Activated naive CD4-positive, alpha-beta T cell (primary cell): Measurements from ENCODE around the gene FIZ1.

Experiments used
- DNase-seq, 4 experiments: peaks; one replicate each; lab custom pipeline; 2025; lab: John Stamatoyannopoulos, UW

Gene FIZ1

DNA sequence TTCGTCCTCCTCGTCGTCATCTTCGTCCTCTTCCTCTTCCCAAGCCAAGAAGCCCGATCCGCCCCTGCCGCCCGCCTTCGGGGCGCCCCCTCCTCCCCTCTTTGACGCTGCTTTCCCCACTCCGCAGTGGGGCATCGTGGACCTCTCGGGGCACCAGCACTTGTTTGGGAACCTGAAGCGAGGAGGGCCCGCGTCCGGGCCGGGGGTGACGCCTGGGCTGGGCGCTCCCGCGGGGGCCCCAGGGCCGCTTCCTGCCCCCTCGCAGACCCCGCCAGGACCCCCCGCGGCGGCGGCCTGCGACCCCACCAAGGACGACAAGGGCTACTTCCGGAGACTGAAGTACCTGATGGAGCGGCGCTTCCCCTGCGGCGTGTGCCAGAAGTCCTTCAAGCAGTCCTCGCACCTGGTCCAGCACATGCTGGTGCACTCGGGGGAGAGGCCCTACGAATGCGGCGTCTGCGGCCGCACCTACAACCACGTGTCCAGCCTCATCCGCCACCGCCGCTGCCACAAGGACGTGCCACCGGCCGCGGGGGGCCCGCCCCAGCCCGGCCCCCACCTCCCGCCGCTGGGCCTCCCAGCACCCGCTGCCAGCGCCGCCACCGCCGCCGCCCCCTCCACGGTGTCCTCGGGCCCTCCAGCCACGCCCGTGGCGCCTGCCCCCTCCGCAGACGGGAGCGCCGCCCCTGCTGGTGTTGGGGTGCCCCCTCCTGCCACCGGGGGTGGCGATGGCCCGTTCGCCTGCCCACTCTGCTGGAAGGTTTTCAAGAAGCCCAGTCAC is 14.8 kb upstream of the FIZ1 start:
- no peak for DNase-seq

DNA sequence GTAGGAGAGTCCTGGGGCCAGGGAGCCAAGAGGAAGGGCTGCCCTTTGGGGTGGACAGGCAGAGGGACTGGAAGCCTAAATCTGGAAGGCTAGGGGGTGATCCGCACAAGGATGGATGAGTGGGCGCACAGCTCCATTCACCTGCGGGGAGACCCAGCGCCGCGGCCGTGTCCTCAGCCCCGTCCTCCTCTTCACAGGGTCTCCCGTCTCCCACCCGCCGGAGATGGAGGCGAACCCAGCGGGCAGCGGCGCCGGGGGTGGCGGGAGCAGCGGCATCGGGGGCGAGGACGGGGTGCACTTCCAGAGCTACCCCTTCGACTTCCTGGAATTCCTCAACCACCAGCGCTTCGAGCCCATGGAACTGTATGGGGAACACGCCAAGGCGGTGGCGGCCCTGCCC is 14.1 kb upstream of the FIZ1 start:
- DNase-seq: no peak

DNA sequence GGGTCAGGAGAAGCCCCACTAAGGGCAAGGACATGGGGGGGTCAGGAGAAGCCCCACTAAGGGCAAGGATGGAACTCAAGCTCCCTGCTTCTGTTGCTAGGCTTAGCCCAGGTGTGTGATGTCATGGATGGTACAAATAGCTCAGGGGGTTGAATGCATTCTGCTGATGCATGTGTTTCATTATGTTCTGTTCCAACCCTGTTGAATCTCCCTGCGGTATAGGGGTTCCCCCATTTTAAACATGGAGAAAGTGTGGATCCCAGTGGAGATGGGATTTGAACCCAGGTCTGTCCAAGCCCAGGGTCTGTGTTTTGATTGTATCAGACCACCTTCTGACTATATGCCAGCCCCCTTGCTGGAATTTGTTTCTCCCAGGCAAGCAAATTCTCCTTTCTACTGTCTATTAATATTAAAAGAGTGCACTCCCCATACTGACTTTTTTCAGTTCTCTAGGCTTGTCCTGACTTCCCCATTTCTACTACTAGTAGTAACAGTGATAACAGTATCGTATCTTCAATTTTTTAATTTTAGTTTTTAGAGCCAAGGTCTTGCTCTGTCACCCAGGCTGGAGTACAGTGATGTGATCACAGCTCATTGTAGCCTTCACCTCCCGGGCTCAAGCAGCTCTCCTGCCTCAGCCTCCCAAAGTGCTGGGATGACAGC is 12.8 kb upstream of the FIZ1 start:
- DNase-seq: no peak

DNA sequence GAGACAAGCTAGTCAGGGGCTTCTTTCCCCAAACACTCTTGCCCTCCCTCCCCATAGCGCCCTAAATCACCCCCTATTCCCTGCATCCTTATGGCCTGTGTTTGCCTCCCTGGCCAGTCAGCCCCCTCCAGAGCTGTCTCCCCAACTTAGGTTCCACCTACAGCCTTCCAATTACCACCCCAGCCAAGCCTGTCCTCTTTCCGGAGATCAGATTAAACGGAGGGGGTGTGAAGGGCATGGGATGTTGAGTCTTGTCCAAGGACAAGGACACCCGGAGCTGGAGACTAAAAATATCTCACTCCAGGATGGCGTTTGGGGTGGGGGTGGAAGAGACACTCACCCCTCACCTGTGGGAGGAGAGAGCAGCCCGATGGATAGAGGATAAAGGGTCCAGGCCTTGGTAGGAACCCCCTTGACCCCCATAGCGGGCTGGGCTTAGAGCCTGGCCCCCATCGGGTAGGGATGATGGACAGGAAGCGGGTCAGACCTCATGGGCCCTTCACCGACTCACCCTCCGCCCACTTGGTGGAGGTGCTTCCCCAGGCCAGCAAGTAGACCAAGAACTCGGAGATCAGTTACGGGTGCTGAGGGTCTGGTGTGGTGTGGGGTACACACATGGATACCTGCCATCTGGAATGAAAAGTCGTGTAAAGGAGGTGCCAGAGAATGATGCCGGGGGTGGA is 12.1 kb upstream of the FIZ1 start:
- DNase-seq: no peak

DNA sequence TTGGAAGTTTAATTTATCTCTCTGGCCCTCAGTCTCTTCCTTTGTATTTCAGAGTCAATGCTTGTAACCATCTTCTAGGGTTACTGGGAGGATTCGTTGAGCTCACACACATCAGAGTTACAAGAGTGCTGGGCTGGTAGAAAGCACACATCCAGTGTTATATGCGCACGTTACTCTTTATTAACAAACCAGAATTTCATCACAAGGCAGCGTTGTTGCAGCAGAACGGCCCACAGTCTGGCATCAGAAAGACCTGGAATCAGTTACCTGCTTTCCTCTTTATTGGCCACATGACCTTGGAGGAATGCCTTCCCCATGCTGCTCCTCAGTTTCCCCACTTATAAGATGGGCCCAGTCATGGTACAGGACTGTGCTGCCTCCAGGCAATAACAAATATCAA is 10.0 kb upstream of the FIZ1 start:
- no peak for DNase-seq

DNA sequence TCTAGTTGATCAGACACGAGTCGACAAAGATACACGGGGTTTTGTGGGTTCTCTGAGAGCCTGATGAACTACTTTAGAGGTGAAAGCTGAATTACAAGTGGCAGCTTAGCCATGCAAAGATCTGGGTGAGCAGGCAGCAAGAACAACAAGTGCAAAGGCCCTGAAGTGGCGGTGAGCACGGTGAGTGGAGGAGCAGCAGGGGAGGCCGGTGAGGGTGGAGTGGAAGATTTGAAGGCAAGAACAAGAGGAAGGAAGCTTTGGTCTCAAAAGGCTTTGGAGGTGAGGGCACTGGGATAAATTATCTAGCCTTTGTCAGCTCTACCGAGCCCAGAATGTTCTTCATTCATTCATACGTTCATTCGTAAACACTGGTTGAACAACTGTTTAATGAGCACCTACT is 7.5 kb upstream of the FIZ1 start:
- no peak for DNase-seq

DNA sequence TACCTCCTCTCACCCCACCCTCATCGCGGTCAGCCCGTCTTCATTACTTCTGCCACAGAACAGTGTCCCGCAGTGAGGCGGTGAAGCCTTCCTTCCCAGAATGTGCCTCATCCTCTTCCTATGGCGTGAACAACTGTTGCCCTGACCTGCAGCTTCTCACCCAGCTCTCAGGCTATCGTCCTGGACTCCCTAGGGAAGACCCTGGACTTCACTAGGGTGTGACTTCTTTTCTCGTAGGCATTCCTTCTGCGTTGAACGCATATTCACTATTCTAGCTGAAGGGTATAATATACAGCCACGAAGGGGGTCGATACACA is 7.1 kb upstream of the FIZ1 start:
- DNase-seq: no peak

DNA sequence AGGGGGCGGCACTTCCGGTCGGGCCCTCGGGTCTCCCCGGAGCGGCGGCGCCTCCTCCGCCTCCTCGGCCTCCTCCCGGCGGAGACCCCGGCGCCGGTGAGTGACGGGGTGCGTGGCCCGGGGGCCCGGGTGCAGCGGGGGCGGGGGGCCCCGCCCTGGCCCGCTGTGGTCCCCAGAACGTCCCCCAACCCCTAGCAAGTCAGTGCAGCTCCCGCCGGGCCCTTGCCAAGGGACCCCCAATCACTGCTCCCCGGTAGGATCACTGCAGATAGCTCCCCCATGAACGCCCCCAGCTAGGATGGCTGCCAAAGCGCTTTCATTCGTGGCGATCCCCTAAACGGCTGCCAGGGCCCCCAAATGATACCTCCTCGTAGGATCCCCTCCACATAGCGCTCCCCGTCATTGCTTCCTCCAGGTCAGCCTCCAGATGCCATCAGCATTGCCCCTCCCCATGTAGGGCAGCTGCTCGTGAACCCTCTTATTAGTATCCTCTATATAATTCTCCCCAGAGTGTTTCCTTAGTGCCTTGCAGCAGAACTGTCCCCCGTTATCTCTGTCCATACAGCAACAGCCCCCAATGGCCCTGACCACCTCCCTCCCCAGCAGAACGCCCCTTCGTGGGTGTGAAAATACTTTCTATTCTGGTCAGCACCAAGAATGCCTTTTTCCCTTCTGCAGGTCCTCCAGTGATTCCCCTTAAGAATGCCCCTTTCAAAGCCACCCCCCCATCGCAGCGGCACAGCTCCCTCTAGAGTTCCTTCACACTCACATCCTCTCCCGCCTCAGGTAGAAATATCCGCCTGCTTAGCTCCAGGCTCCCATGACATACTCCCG is 6.5 kb upstream of the FIZ1 start, which contains the start of gene ZNF865:
ZNF865 (plus strand) TSS at position 11 of the 834 bp plus-strand sequence. CDS start 7,972 bp downstream, outside the sequence.
- peak in 2 of 4 experiments; percentile 42 to 57 for DNase-seq

DNA sequence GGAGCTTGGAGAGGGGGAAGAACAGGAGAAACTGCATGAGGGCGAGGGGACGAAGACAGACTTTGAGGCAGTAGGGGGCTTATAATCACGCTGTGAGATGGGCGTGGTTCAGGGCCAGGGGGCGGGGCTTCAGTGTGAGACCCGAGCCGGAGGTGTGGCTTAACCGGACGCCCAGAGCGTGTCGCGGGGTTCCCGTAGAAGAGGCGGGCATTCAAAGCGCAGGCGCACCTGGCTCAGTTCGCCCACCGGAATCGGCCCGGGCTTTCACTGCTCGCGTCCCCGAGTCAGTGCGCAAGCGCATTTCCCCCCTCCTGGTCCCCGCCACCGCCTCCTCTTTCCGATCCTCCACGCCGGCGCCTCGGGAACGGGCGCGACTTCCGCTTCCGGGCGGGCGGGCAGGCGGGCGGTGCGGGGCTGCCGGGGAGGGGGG is 5.9 kb upstream of the FIZ1 start:
- DNase-seq: peak; percentile 94 to 98 (median 96)

DNA sequence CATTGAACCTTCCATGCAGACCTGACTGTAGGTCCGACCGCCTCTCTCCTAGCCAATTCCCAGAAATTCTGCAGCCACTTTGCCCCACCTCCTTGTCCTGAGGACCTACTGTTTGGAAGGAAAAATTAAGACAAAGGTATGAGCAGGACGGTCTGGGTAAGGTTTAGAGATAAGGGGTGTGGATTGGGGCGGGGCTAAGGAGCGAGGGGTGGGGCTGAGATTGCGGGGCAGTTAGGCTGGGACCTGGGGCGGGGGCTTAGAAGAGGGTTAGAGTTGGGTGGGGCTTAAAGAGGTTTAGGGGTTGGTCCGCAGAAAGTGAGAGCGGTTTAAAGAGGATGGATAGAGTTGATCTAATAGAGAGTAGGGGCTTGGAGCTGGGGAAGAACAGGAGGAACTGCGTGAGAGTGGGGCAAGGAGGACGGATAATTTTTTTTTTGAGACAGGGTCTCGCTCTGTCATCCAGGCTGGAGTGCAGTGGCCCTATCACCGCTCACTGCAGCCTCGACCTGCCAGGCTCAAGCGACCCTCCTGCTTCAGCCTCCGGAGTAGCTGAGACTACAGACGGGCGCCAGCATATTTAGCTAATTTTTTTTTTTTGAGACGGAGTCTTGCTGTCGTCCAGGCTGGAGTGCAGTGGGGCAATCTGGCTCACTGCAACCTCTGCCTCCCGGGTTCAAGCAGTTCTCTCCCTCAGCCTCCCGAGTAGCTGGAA is 4.4 kb upstream of the FIZ1 start:
- no peak for DNase-seq

DNA sequence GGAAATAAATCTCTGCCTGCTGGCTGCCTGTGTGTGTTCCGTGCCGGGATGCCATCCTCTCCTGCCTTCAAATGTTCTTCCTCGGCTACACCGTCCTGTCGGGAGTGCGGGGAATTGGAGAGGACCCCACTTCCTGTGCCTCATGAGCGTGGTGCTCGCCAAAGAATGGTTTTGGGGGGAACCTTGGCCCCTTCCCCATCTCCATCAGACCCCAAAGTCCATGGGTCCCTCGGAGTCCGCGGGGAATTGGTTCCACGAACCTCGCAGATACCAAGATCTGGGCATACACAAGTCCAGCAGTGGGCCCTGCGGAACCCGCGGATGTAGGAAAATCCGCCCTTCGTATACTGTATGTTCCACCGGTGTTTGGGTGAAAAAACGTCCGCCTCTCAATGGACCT is 3.8 kb upstream of the FIZ1 start:
- DNase-seq: no peak

DNA sequence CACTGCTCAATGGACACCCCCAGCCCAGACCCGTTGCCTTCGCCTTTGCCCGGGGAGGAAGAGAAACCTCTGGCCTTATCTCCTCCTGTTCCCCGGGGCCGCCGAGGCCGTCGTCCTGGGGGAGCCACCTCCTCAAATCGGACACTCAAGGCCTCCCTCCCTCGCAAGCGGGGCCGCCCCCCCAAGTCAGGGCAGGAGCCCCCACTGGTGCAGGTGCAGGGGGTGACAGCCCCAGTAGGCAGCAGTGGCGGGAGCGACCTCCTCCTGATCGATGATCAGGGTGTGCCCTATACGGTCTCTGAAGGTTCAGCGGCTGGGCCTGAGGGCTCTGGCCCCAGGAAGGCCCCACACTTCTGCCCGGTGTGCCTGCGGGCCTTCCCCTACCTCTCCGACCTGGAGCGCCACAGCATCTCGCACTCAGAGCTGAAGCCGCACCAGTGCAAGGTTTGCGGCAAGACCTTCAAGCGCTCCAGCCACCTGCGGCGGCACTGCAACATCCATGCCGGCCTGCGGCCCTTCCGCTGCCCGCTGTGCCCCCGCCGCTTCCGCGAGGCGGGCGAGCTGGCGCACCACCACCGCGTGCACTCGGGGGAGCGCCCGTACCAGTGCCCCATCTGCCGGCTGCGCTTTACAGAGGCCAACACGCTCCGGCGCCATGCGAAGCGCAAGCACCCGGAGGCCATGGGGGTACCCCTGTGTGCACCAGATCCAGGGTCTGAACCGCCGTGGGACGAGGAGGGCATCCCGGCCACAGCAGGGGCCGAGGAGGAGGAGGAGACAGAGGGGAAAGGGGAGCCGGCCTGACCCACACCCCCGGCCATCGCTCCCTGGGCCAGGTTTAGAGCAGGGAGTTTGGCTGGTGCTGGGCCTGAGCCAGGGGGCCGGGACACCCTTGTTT is 3.0 kb upstream of the FIZ1 start:
- DNase-seq: no peak

DNA sequence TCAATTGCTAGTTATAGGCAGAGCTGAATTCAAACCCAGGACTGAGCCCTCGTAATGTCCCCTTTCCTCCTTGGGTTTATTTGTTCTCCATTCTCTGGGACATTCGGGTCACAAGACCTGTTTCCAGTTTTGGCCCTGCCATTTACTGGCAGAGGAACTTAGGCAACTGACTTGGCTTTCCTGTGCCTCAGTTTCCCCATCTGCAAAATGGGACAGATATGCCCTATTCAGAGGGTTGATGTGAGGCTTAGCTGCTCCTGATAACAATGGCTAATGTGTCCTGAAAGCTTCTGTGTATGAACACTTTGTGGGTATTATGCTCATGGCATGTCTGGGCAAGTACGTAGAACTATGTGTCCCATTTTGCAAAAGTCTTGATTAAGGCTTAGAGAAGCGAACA is 1.8 kb upstream of the FIZ1 start:
- DNase-seq: no peak

DNA sequence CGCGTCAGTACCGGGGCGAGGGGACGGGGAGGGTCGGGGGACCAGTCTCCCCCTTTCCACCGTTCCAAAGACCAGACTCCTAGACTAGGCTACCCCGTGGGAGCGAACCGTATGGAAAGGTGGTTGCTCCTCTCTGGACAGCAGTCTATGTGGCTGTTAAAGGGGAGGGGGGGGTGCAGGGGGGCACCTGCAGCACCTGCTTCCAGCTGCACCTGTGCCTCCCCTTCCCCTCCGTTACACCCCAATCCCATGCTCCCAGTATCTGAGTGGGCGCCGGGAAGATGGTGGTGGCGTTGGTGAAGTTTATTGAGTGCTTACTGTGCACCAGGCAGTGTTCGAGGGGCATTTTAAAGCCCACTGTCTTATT is 1.3 kb upstream of the FIZ1 start:
- no peak for DNase-seq

DNA sequence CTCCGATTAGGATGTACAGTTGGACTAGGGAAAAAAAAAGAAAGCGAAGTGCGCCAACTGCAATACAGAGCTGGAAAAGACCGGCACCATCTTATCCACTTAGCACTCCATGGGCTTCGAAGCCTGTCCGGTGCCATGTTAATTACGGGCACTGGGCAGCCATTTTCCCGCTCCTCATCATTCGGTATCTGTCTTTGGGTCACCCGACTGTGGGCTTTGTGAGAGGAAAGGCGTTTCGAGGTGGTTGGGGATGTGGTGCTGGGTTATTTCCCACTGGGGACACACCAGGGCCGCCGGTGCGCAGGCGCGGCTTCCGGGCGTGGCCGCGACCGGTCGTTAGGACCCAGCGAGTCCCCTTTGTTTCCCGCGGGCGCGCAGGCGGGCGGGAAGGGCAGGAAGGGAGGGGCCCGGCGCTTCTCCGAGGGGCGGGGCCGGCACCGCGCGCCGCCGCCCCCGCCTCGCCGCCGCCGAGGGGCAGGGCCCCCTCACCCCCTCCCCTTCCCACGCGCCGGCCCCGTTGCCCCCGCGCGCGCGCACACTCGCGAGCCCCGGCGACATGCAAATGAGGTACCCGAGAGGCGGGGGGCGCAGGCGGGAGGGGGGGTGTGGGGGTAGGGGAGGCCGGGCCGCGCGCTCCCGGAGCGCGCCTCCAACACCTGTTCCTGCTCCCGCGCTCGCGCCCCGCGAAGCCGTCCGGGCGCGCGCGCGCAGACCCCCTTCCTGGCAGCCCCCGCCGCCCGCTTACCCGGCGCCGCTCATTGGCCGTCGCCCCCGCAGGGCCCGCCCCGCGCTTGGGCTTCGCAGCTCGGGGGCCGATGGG is 735 bp upstream of the FIZ1 start, which contains the start of gene ZNF524:
ZNF524 (plus strand) TSS at position 447 of the 820 bp plus-strand sequence. CDS start 1,825 bp downstream, outside the sequence.
- peak; percentile 61 to 84 (median 72) for DNase-seq

DNA sequence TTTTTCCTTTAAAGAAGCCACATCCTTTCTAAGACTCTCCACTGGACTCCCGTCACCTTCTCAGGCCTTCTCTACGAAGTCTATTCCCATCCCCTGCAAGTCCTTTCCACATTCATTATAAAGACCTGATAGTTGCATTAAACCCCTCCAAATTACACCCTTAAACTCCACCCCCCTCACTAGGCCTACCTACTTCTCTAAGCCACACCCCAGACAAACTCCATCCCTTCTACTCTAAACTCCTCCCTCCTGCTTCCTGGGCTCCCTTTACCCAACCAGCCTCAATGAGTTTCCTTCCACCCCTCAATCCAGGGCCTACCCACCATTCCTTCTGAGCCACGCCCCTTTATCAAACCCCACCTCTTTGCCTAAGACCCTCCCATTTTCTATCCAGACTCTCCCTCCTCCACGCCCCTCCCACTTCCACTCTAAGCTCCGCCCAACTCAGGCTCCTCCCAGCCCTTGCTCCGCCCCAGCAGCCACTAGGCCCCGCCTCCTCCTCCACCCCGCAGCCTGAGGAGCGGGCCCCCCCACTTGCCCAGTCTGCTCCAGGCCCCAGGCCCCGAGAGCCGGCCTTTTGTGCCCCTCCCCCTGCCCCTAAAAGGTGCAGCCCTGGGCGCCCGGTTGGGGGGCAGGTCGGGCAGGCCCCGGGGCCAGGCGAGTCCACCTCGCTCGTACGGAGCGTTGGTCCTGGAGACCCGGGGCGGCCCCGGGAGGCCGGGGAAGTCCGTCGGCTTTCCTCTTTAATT is 424 bp downstream of the FIZ1 start:
- peak; percentile 82 to 85 (median 84) for DNase-seq

DNA sequence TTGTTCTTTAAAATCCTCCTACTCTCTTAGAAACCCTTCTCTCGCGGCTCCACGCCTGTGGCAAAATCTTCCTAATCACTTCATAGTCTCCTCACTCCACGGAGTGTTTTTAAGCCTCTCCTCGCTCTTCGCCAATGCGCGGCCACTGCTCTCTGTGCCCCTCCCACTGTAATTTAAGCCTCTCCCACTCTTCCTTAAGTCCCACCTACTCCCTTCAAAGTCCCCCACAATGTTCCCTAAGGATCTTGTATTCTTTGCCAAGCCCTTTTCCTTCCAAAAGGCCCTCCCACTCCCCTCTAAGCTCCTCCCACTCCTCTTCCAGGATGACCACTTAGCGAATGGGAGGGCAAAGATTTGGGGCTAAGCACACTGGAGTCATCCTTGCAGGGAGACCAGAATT is 1.3 kb downstream of the FIZ1 start:
- no peak for DNase-seq

DNA sequence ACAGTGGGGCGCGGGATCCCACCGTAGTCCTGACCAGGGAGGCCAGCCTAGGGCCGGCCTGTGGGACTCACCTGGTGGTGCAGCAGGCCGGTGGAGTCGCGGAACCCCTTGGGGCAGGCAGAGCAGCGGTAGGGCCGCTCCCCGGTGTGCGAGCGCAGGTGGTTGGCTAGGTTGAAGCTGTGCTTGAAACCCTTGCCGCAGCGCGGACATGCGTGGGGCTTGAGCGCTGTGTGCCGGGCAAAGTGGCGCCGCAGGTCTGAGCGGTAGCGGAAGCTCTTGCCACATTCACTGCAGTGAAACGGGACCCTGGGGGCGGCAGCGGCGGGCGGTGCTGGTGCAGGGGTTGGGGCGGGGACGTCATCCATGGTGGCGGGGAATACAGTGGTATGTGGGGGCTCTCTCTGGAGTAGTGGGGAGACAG is 1.8 kb downstream of the FIZ1 start:
- DNase-seq: no peak

DNA sequence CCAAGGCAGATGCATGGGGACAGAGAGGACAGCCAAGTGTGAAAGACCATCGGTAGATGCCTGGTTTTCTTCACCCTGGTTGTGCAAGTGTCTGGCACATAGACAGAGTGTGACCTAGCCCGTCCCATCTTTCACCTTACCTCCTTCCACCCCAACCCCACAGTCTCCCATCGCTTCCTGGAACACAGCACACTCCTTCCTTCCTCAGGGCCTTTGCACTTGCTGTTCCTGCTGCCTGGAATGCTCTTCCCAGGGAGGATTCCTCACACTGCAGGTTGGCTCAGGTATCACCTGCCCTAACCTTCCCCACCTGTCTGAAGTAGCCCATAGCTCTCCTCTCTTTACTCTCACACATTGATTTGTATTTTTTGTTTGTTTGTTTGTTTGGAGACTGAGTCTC is 3.0 kb downstream of the FIZ1 start:
- DNase-seq: no peak
